Measurements from ENCODE around the gene BABAM1. TPM values are rescaled to one million over a fixed set of nuclear protein-coding genes. Genes with fewer than 3 reads are reported as not detected.
"Not testable (repeated sequence)": the region's sequence is repeated elsewhere in the genome, so short reads cannot be mapped to it uniquely, and the experiment has no call there.

BABAM1 gene
- total RNA-seq, 2 donors from 2014 or later = 136 to 151 TPM

GRCh38 chr19:17292301-17293074 is 25.2 kb downstream of the BABAM1 start:
- peak; percentile 95 for DNase-seq
- Histone ChIP-seq H3K4me1 (ENCODE audit: control insufficient read depth, insufficient read depth, low read length) (no peaks in the 10 kb centered on the region), H3K27me3 (ENCODE audit: control insufficient read depth, insufficient read depth, low read length, poor library complexity, severe bottlenecking) (no peaks in the 10 kb centered on the region), H3K4me3 (ENCODE audit: low read length) (peak overlapping the region; percentile 75), H3K9ac (ENCODE audit: extremely low read depth, low read length, poor library complexity, severe bottlenecking) (peak overlapping the region; percentile 35), H3K36me3 (ENCODE audit: control insufficient read depth, insufficient read depth, low read length) (peaks cover 15% of the 10 kb centered on the region), H3K9me3 (ENCODE audit: control insufficient read depth, low read length) (peaks cover 5% of the 10 kb centered on the region), H3K27ac (ENCODE audit: low read depth, low read length) (peak overlapping the region; percentile 76)
- H3K27ac Mint-ChIP-seq = peak overlapping the region; percentile 95
- peak; percentile 76 for TF ChIP-seq CTCF (conservative IDR thresholded peaks at IDR 0.05)
- H3K9me3 Mint-ChIP-seq = peaks cover 3% of the 10 kb centered on the region
- H3K4me1 Mint-ChIP-seq = no peaks in the 10 kb centered on the region
- 1 to 3% methylated on average over 22 to 46 of the region's 46 CpGs for WGBS, 2 experiments (ENCODE audit: insufficient coverage in 1 of 2, insufficient read length in 1 of 2)
- H3K27me3 Mint-ChIP-seq (ENCODE audit: insufficient read depth) = no peaks in the 10 kb centered on the region
- peak overlapping the region; percentile 68 for H3K4me3 Mint-ChIP-seq
- peaks cover 12% of the 10 kb centered on the region for H3K36me3 Mint-ChIP-seq (ENCODE audit: low read depth)

GRCh38 chr19:17293605-17294004 is 26.4 kb downstream of the BABAM1 start:
- no peaks in the 10 kb centered on the region for H3K27me3 Mint-ChIP-seq (ENCODE audit: insufficient read depth)
- Histone ChIP-seq H3K36me3 (ENCODE audit: control insufficient read depth, insufficient read depth, low read length) (peaks cover 20% of the 10 kb centered on the region), H3K4me3 (ENCODE audit: low read length) (no peak overlapping the region), H3K27me3 (ENCODE audit: control insufficient read depth, insufficient read depth, low read length, poor library complexity, severe bottlenecking) (no peaks in the 10 kb centered on the region), H3K9me3 (ENCODE audit: control insufficient read depth, low read length) (peaks cover 10% of the 10 kb centered on the region), H3K9ac (ENCODE audit: extremely low read depth, low read length, poor library complexity, severe bottlenecking) (no peak overlapping the region), H3K4me1 (ENCODE audit: control insufficient read depth, insufficient read depth, low read length) (no peaks in the 10 kb centered on the region), H3K27ac (ENCODE audit: low read depth, low read length) (no peak overlapping the region)
- TF ChIP-seq CTCF (conservative IDR thresholded peaks at IDR 0.05) = no peak
- no peak for DNase-seq
- peaks cover 18% of the 10 kb centered on the region for H3K36me3 Mint-ChIP-seq (ENCODE audit: low read depth)
- H3K4me1 Mint-ChIP-seq = no peaks in the 10 kb centered on the region
- H3K4me3 Mint-ChIP-seq = no peak overlapping the region
- no peak overlapping the region for H3K27ac Mint-ChIP-seq
- WGBS, 2 experiments (ENCODE audit: insufficient coverage in 1 of 2, insufficient read length in 1 of 2) = 92% methylated on average over 14 of the region's 14 CpGs
- H3K9me3 Mint-ChIP-seq = peaks cover 13% of the 10 kb centered on the region

- no peaks in the 10 kb centered on the region for H3K4me1 ChIP-seq (ENCODE audit: control insufficient read depth, insufficient read depth, low read length)
- H3K9me3 Mint-ChIP-seq = peaks cover 13% of the 10 kb centered on the region
- 83 to 85% methylated on average over 35 to 48 of the region's 48 CpGs for WGBS, 2 experiments (ENCODE audit: insufficient coverage in 1 of 2, insufficient read length in 1 of 2)
- peaks cover 21% of the 10 kb centered on the region for H3K36me3 Mint-ChIP-seq (ENCODE audit: low read depth)
- H3K27me3 Mint-ChIP-seq (ENCODE audit: insufficient read depth) = no peaks in the 10 kb centered on the region
- no peaks in the 10 kb centered on the region for H3K4me1 Mint-ChIP-seq
- peaks cover 10% of the 10 kb centered on the region for H3K9me3 ChIP-seq (ENCODE audit: control insufficient read depth, low read length)
- no peak for TF ChIP-seq CTCF (conservative IDR thresholded peaks at IDR 0.05)
- no peak overlapping the region for H3K27ac ChIP-seq (ENCODE audit: low read depth, low read length)
- H3K9ac ChIP-seq (ENCODE audit: extremely low read depth, low read length, poor library complexity, severe bottlenecking) = no peak overlapping the region
- peak; percentile 96 for DNase-seq
- peaks cover 20% of the 10 kb centered on the region for H3K36me3 ChIP-seq (ENCODE audit: control insufficient read depth, insufficient read depth, low read length)
- no peak overlapping the region for H3K27ac Mint-ChIP-seq
- no peak overlapping the region for H3K4me3 ChIP-seq (ENCODE audit: low read length)
- H3K4me3 Mint-ChIP-seq = no peak overlapping the region
- H3K27me3 ChIP-seq (ENCODE audit: control insufficient read depth, insufficient read depth, low read length, poor library complexity, severe bottlenecking) = no peaks in the 10 kb centered on the region
Measured at GRCh38 chr19:17294051-17294891, 27.0 kb downstream of the BABAM1 start.

GRCh38 chr19:17295551-17295950 is 28.3 kb downstream of the BABAM1 start:
- not testable (repeated sequence) for H3K4me1 Mint-ChIP-seq; H3K9ac ChIP-seq (ENCODE audit: extremely low read depth, low read length, poor library complexity, severe bottlenecking); H3K4me3 Mint-ChIP-seq; H3K4me3 ChIP-seq (ENCODE audit: low read length); H3K27me3 Mint-ChIP-seq (ENCODE audit: insufficient read depth); H3K27me3 ChIP-seq (ENCODE audit: control insufficient read depth, insufficient read depth, low read length, poor library complexity, severe bottlenecking); DNase-seq; H3K4me1 ChIP-seq (ENCODE audit: control insufficient read depth, insufficient read depth, low read length); H3K27ac Mint-ChIP-seq; H3K27ac ChIP-seq (ENCODE audit: low read depth, low read length)
- H3K36me3 Mint-ChIP-seq (ENCODE audit: low read depth) = peaks cover 24% of the 10 kb centered on the region
- Histone ChIP-seq H3K36me3 (ENCODE audit: control insufficient read depth, insufficient read depth, low read length) (peaks cover 20% of the 10 kb centered on the region), H3K9me3 (ENCODE audit: control insufficient read depth, low read length) (peaks cover 10% of the 10 kb centered on the region)
- peaks cover 13% of the 10 kb centered on the region for H3K9me3 Mint-ChIP-seq
- 96 to 98% methylated on average over 6 of the region's 6 CpGs for WGBS, 2 experiments (ENCODE audit: insufficient coverage in 1 of 2, insufficient read length in 1 of 2)
